AG10803 (cell line): ENCODE measurements around the gene MMP28.

Experiments
- DNase-seq: peaks from one replicate; pipeline ENCODE4 v3.0.0; 2010; ENCODE audit warnings: low read depth
- H3K4me3 ChIP-seq: 2 replicates; pipeline ENCODE4 v1.5.1; 2011; ENCODE audit warnings: mild to moderate bottlenecking, low read length, control low read depth
- CTCF ChIP-seq: conservative IDR thresholded peaks from 2 replicates; pipeline ENCODE4 v1.5.1; 2011; ENCODE audit warnings: mild to moderate bottlenecking, low read length, control low read depth, inconsistent platforms

The MMP28 gene

GRCh38 chr17:35766903-35767510 lies 28.4 kb downstream of the MMP28 start:
- DNase-seq, result peak; percentile 42
- H3K4me3 ChIP-seq, result no peak overlapping the region
- peak; percentile 76 for TF ChIP-seq CTCF

GRCh38 chr17:35766489-35766877 lies 29.0 kb downstream of the MMP28 start:
- no peak for TF ChIP-seq CTCF
- DNase-seq, result no peak
- H3K4me3 ChIP-seq, result no peak overlapping the region

- no peak overlapping the region for H3K4me3 ChIP-seq
- DNase-seq, result no peak
- no peak for TF ChIP-seq CTCF
Observed at GRCh38 chr17:35765756-35766488, 29.5 kb downstream of the MMP28 start.

- peak; percentile 16 for DNase-seq
- no peak overlapping the region for H3K4me3 ChIP-seq
- no peak for TF ChIP-seq CTCF
Observed at GRCh38 chr17:35765086-35765710, 30.2 kb downstream of the MMP28 start.

- TF ChIP-seq CTCF, result peak; percentile 76
- peak overlapping the region; percentile 43 for H3K4me3 ChIP-seq
- peak; percentile 65 for DNase-seq
Observed at GRCh38 chr17:35764123-35764991, 31.1 kb downstream of the MMP28 start.

GRCh38 chr17:35763767-35764122 lies 31.7 kb downstream of the MMP28 start:
- no peak for DNase-seq
- TF ChIP-seq CTCF, result no peak
- peak overlapping the region; percentile 43 for H3K4me3 ChIP-seq
